Stimulated activated CD4-positive, alpha-beta T cell treated with anti-CD3 and anti-CD28 coated beads, TNF-alpha, amount 100 ng/mL, for 1 hour (primary cell): Measurements from ENCODE around the gene DGKI.
"Not testable (repeated sequence)": the region's sequence is repeated elsewhere in the genome, so short reads cannot be mapped to it uniquely, and the experiment has no call there.

Experiments
- DNase-seq, 3 donors: peaks; one replicate each; pipeline ENCODE4 v3.0.0-alpha.2; 2020; ENCODE audit warnings: low read depth in 3 of 3, low spot score in 1 of 3

Gene DGKI

DNA sequence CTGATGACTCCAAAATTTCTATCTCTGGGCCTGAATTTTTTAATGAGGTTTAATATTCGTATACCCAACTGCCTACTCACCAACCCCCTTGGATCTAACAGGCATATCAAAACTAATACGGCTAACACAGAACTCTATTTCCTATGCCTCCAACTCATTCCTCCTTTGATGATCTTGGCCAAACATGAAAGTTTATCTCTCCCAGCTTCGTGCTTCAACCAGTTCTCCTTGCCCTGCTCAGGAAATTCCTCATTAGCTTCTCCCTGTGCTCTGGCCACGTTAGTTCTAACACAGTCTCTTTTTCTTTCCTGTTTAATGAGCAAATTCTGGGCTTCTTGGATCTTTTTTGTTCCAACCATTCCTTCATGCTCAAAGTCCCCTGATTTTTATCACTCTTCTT, 364.3 kb downstream of the DGKI start:
- DNase-seq = no peak

DNA sequence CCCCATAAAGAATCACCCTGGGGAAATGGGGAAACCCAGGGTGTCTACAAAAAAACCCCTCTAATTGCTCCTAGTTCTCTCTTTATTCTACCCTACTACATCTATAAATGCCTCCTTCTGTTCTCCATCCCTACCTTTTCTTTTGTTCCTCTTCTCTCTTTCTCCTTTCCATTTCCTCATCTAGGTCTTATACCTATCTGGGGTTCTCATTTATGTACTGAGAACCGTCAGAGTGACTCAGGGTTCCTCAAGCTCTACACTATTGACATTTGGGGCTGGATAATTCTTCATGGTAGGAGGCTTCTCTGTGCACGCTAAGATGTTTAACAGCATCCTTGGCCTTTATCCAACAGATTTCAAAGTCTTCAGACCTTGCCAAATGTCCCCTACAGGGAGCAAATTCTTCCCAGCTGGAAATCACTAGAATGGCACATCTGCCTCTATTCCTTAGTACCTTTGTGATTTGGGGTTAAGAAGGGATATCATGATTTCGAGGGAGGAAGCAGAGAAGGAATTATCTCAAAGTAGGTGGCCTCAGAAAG, 365.9 kb downstream of the DGKI start:
- no peak for DNase-seq

DNA sequence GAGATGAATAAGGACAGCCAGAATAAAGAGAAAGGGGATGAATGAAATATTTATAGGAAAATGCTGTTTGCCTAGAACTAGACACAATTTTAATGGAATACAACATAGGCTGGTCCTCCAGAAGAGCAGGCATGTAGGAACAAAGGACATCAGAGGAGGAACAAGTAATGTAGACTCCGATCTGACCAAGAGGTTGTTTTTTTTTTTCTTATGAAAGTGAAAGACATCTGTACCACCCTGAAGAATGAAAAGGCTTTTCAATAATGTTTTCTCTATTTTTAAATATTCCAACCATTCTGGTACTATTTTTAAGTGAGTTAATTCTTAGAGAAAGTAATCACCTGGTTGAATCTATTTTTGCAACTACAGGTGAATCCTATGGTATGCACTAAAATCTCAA, 366.4 kb downstream of the DGKI start:
- DNase-seq = no peak

DNA sequence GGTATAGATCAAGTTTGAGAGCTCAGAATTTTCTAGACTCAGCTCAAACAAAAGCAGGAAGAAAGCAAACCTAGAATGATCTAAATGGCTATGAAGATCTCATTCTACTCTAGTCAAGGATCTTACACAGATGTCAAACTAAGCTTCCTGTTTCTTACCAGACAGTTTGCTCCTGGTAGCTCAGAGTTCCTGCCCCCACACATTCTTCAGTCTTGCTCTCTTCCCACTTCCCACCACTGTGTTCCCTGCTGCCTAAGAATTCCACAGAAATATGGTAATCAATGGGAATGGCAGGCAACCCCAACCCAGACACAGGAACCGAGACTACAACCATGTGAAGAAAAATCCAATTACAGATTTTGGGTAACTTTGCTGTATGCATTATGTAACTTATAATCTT, 369.8 kb downstream of the DGKI start:
- DNase-seq = no peak

DNA sequence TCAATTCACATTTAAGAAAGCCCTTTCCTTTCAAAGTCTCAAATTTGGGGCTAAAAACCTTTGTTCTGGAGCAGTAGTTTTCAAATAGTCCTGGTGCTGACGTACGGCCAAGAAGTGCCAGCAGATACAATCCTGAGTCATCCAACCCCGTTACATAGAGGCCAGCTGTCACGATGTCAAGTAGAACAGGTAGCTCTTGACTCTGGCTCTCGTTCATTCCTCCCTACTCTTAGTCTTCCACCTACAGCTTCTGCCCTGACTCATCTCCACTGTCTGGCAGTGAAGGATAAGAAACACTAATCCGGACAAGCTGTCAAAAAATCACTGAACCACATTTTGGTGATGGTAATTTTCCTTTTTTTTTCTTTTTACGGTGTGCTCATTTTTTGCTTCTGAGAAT, 370.8 kb downstream of the DGKI start:
- DNase-seq = no peak

DNA sequence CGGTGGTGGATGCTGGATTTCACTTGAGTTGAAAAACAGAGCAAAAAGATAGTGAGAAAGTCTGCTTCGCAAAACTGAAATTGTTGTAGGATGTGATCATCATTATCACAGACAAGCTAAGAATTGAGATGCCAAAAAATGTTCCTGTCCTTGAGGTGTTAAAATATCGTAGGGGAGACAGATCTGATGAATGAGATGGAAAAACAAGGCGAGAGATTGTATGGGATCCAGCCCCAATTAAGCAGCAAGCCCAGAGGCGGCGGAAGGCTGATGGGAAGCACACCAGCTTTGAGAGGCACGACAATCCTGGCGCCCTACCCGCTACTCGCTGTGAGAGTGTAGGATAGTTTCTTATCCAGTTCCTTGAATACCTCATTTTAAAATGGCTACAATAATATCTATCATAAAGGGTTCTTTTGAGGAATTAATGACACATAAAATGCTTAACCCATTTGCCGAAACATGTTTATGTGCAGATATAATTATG, 372.2 kb downstream of the DGKI start:
- DNase-seq = no peak

DNA sequence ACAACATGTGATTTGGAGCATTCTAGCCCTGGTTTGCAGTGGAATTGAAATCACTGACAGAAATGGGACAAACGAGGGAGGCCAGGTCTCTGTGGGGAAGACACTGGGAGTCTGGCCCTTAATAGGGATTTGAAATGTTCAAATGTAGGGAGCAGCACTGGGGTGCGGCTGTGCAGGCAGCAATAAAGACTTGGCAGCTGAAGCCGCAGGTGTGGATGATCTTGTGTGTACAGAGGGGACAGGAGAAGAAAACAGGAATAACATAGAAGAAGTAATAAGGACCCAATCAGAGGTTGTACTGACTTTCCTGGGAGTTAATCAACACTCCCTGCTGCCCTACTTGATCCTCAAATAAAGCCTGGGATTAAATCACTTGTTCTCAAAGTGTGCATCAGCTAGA, 375.6 kb downstream of the DGKI start:
- DNase-seq = no peak

DNA sequence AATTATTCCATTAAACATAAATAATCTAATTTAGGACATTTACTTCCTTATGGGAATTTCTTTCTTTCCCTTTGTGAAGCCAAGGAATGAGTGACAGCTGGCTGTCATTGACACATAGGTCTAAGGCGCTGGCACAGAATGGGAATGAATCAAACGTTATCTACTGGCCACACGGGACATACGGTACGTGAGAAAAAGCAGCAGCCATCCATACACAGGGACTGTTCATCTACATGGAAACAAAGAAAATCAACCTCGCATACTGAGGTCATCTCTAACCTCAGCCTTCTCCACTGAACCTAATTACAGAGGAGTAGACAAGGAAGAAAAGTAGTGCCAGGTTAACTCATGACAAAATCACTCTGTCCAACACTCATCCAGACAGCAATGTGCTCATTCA, 376.9 kb downstream of the DGKI start:
- DNase-seq = no peak

DNA sequence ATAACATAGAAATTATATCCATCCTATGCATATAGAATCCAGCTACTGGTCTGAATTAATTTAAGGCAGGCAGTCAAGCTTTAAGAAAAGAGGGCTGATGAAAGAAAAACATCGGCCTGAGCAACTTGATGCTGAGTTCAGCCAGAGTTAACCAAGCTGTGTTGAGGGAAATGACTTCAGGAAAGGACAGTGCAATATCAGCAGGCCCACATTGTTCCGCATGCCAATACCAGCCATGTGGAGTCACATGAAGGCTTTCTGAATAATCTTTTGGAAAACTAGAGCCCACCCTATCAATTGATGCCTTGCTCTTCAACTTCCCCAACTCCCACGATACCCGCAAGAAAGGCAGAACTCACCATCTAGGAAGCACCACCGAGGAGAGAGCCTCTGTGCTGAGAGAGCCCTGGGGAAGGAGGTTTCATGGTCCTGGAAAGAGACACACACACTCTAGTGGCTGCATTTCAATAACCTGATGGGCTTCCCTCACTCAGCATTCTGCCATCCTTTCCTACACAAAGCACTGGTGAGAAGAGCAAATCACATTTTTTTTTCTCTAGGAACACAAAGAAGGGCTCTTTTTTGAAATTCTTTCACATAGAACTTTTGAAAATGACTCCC, 377.5 kb downstream of the DGKI start:
- no peak for DNase-seq

DNA sequence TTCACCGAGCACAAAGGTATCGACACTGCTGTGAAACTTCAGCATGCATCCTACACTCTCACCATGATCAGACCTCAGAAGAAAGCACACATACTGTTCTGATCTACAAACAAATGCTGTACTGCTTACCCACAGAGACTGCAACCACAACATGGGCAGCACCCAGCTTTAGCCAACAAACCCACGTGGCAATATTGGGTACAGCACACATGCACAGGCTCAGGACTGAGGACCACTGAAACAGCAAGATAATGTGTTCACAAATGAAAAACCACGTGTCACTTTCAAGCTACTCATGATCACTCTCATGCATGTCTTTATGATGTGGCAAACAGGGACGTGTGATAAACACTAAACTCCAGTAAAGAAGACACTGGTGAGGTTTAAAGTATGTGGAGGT, 383.9 kb downstream of the DGKI start:
- no peak for DNase-seq

DNA sequence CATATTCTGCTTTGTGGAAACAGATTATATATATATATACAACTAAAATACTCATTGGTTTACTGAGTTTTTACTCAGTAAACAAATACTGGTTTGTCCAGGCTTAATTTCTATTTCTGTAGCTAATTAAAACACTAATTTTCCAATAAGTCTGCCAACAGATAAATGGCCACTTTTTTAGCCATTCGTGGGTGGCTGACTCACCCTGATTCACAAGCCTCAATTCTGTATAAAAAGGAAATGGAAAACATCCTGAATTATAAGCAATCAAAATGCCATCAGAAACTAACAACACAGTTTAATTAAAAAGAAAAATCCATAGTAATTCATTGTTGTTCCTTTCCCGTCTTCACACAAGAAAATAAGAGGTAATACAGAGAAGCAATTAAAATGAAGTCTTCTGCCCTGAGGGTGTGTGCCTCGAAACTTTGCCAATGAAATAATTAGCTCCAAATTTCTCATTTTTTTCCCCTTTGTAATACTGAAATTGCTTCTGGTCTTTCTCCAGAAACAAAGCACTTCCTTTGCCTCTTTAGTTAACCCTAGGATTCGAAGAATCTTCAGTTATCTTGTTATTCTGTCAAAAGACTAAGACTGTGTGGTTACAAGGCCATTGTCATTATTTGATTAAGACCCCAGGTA, 384.6 kb downstream of the DGKI start:
- no peak for DNase-seq

DNA sequence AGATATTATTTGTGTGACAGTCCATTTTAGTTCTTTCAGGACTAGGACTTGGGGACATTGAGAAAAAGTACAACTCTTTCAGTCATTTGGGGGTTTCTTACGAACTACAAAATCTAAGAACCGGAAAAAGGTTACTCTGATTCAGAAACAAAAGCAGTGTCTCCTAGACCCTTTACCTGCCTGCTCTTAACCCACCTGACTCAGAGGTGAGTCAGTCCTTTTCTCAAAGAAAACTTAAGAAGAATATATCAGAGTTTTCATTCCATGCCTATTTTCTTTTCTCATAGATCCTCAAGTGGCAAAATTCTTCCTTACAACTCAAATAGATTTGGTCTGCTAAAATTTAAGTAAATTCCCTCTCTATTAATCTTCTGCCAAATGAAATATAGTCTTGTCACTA, 388.4 kb downstream of the DGKI start:
- DNase-seq = no peak

DNA sequence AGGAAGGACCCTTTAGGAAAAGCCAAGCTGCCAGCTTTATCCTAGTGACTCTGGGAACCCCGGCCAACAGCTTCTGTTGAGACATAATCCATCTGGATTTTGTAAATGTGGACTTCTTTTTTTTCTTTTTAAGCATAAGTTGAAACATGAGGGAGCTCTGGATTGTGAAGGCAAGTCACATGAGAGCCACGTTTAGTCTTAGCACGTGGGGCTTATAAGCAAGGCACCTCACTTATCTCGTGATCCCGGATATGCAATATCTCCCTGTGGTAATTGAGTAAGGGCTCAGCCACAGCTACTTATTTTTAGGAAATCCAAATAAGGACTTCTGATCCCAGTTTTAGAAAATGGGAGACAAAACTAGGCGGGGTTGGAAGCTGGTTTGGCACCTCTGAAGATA, 392.0 kb downstream of the DGKI start:
- DNase-seq = no peak

DNA sequence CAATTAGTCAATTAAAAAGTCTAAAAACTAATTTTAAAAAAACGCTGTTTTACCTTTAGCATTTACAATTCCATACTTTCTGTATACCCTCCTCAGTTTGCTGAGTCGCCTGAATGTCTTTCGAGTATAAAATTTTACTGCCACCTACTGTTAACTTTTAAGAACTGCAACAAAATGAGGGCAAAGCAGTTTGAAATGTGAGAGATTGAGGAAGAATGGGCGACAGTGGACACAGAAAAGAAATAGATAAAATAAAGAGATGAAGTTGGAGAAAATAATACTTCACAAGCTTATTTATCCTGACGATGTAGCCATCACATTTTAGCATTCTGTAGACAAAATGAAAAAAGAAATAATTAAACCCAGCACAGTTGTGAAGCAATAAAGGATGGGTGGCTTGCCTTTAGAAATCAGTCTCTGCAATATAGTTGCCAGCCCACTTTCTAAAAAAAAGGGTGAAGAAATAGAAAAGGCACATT, 392.5 kb downstream of the DGKI start:
- no peak for DNase-seq

DNA sequence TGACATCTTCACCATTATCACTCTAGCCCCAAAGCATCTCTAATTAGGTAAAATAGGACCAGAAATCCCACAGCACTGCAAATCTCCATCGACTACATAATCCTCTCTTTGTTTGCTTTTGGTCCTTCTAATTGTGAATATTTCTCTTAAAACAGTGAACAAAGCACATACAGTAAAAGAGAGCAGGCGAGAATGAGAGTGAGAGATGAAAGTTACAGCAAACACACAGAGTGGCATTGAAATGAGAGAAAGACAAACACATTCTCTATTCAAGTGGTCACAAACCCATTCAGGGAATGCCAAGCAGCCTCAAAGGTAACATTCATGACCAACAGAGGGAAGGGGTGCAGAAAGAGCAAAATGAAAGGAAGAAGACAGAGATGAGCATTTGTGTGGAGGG, 393.4 kb downstream of the DGKI start:
- no peak for DNase-seq

DNA sequence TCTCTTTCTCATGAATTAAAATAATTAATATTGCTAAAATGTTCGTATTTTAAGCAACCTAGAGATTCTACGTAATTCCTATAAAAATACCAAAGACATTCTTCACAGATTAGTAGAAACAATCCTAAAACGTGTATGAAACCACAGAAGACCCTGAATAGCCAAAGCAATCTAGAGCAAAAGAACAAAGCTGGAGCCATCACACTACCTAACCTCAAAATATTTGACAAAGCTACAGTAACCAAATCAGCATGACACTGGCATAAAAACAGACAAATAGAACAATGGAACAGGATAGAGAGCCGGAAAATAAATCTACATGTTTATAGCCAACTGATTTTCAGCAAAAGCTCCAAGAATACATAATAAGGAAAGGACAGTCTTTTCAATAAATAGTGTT, 397.8 kb downstream of the DGKI start:
- no peak for DNase-seq

DNA sequence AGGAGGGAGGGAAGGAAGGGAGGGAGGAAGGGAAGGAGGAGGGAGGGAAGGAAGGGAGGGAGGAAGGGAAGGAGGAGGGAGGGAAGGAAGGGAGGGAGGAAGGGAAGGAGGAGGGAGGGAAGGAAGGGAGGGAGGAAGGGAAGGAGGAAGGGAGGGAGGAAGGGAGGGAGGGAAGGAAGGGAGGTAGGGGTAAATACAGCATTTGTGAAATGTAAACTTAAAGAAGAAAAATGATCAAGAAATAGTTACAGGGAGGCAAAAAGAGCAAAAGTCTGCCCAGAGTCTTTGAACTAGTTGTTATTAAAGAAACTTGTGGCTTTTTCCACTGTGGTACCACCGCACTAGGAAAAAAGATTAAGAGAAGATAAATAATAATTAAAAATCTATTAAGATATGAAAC, 398.2 kb downstream of the DGKI start:
- DNase-seq = not testable (repeated sequence)

DNA sequence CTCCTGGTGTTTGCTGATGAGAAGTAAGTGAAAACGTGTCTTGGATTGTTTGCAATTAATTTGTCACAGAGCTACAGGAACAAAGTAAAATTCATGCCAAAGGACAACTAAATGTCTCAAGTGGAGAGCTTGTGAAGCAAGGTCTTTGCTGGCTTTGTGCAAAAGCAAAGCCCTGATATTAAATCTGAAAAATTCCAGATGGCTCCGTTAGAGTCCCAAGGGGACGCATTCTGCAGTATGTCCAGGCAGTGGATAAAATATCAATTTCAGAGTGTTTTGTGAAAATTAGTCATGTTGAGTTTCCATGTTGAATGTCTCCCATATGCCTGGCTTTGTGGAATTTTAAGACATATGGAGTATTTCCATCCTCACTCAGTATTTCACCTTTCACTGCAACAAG, 400.7 kb downstream of the DGKI start:
- no peak for DNase-seq

DNA sequence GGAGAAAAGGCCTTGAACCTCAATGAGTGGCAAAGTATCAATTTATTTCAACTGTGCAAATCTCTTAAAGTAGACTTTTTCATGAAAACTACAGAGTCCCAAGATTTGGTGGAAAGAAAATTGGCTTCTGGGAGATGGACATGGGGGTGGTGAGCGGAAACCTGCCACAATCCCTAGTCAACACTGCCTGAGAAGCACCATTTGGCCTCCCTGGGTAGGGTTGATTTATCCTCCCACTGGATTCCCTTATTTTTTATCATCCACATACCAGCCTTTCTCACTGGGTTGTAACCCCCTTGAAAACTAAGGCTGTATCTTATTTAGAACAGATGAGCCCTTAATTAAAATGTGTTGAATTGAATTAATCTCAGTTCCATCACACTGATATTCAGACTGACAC, 401.5 kb downstream of the DGKI start:
- DNase-seq = no peak

DNA sequence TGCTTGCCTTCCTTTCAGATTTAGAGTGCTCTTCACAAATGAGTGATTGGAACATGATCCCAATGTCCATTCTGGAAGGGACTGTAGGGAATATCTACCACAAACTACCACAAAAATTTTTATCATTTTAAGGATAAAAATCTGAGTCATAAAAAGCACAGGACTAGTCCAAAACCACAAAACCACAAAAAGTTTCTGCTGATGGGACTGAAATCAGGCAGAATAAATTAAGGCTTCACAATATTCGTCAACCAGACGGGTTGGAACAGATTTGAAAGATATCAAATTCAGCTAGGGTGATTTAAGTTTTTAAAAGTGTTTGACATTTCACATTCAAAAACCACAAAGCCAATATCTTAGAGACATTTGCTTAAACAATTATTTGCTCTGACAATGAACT, 403.2 kb downstream of the DGKI start:
- DNase-seq = no peak

DNA sequence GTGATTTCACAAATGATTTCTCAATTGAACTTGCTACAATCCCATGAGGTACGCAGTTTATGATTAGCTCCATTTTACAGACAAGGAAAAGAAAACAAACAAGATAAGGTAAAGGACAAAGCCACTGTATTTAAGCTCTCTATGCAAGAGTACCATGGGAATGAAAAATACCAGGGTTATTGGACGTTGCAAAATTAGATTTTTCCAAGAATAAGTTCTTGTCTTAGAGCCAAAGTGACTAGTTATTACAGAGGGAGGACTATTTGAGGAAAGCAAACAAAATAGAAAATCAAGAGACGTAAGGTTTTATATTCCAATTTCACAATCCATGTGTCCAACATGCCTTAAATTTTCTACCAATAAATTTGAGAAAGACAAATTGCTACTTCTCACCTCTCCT, 405.3 kb downstream of the DGKI start:
- DNase-seq = no peak

DNA sequence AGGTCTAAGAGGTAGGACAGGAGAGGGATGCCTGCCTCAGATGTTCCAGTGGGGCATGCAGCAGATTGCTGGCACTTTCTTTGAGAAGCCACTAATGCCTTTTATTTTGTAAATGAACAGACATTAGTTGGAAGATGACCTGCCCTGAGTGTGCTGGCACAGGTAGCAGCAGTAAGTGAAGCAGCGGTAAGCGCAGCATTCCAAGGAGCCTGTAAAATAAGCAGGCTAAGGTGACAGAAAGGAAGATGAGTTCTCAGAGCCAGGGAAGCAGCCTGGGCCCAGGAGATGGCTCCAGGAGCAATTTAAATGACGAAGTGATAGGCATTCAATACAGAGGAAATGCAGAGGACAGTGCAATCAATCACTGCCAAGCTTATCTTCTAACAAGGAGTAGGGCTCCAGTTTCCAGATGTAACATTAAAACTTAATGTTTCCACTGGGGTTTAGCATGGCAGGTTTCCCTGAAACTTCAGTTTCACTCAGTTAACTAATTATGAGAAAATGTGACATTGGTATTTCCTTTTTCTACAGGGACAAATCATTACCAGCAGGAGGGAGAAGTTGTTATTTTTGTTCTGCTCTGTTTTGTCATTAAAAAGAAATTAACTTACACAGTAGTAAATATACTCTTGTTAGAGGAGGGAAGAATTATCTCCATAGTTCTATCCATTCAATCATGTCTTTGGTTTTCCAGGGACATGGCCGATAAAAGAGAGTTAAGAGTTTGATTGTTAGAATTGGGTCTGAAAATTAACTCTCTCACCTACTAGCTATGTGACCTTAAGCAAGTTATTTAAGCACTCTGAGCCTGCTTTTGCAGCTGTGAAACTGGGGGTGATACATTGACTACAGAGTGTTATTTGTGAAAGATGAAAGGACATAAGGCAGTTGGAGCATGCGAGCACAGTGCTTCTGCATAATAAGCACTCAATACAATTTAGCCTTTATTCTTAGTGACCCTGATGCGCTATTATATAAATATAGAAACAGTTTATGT, 406.6 kb downstream of the DGKI start:
- no peak for DNase-seq
